H1 (cell line): ENCODE results near the gene FCGR2B. TPM values are rescaled to one million over a fixed set of nuclear protein-coding genes. Genes with fewer than 3 reads are reported as not detected.

Source experiments
- BRCA1 ChIP-seq: IDR thresholded peaks from 2 replicates; pipeline ENCODE4 v1.6.1; 2012; ENCODE audit warnings: low read depth, low read length, improper control_type of control experiment
- polyA plus RNA-seq, 7 experiments: library from polyadenylated mRNA; depleted of rRNA in 3 of 7; stranded (reverse) in 5 of 7; unstranded in 2 of 7; fragments of >200 nt in 5 of 7; fragments of 200-250 nt in 2 of 7; gene quantifications; 1 replicate in 5 of 7; 2 replicates in 1 of 7; 4 replicates in 1 of 7; pipeline versions ENCODE4 v1.2.1 to v1.2.3, GENCODE V29; 2011 to 2013; ENCODE audit warnings: missing spikeins in 2 of 7, mixed read lengths in 2 of 7
- total RNA-seq: library from RNA; stranded (reverse); fragmentation: NEBNext Ultra II Directional; extraction: Animal tissue kit (Norgen Biotek cat#: 25700); gene quantifications from 2 replicates; pipeline ENCODE4 v1.2.1, GENCODE V29; 2021

The FCGR2B gene
- total and polyA plus RNA-seq, 2 of the 8 experiments (the other 6 are each of a cell fraction or from before 2014, with no cell fraction given), result 0.05 TPM; not detected in 1

DNA sequence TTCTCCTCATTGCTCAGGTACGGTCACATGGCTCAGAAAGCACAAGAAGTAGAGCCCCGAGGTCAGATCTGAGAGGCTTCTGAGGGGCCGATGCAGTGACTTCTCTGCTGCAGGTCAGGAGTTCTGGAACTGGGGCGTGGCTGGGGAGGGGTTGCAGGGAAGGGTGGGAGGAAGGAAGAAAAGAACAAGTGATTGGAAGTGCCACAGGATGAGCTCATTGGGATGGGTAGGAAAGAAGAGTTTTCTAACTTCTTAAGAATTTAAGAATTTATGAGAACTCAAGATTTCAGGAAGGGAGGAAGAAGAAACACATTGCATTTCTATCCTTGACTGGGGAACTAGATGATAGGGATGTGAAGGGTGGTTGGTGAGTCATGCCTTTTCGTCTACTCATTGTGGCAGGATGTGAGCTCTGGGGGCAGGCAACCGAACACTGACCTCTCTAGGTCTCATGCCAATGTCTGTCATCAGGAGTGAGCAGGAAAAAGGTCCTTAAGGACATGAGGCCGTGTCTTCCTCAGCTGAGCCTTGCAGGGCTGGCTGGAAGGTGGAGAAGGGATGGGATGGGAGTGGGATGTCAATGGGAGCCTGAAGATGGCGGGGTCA, 58.9 kb downstream of the FCGR2B start (continued):
- TF ChIP-seq BRCA1, result no peak
